NCI-H1417 (cell line): ENCODE data around the gene C18orf54.
"Not testable (repeated sequence)": the region's sequence is repeated elsewhere in the genome, so short reads cannot be mapped to it uniquely, and the experiment has no call there.

ENCODE experiments used
- DNase-seq, 3 experiments: peaks; one replicate each; lab custom pipeline; 2025; lab: John Stamatoyannopoulos, UW

Gene C18orf54

DNA sequence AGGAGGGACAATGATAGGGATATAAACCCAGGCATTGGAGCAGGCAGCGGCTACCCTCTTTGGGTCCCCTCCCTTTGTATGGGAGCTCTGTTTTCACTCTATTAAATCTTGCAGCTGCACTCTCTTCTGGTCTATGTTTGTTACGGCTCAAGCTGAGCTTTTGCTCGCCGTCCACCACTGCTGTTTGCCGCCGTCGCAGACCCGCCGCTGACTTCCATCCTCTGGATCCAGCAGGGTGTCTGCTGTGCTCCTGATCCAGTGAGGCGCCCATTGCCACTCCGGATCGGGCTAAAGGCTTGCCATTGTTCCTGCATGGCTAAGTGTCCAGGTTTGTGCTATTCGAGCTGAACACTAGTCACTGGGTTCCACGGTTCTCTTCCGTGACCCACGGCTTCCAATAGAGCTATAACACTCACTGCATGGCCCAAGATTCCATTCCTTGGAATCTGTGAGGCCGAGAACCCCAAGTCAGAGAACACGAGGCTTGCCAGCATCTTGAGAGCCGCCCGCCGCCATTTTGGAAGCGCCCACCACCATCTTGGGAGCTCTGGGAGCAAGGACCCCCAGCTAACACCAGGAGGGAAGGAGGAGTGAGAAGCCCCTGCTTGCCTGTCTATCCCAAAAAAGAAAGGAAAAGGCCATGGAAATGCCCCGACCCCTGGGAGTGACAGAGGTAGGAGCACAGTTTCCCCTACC is 29.2 kb downstream of the C18orf54 start:
- DNase-seq = not testable (repeated sequence)

DNA sequence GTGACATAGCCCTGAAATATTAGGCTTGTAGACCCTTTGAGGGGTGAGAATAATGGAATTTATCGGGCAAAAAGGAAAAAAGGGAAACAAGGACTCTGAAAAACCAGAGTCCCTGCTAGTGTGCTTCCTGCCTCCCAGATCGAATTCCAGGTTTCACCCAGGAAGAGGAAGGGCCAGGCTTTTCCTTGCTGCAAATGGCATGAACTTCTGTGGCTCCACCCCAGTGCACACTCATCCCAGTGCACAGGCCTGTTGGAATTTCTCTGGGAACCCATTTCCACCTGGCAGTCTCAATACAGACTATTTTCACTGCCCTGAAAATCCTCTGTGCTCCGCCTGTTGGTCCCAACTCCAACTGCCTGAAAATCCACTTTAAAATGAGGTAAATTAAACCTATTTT is 29.9 kb downstream of the C18orf54 start:
- no peak for DNase-seq

DNA sequence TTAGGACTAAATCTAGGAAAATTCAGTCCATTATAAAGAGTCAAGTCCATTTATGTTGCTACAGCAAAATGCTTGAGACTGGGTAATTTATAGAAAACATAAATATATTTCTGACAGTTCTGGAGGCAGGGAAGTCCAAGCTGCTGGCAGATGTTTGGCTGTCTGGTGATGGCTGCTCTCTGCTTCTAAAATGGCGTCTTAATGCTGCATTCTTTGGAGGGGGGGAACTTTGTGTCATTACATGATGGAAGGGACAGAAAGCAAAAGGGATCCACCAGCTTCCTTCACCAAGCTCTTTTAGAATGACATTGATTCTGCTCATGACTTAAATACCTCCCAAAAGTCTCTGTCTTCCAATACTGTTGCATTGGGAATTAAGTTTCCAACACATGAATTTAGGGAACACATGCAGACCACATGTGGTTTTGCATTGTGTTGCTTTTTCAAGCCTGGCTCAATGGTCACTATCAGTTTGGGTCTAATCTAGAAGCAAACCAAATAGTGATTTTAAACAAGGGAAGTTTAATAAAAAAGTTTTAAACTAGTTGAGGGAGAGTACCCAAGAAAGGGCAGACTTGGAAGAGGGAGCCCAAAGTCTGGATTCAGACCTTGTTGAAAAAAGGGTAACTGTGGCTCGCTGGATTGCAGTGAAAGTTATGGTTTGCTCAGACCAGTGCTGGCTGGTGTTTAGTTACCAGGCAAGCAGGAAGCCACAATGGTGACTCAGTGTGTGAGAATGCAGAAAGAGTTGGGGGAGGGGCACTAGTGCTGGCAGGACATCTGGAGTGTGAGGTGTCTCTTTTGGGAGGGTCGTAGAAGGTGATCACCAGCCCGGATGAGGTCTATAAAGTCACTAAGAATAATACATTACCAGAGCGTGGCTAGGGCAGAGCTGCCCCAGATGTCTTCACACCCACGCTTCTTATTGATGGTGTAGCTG is 30.8 kb downstream of the C18orf54 start:
- no peak for DNase-seq

DNA sequence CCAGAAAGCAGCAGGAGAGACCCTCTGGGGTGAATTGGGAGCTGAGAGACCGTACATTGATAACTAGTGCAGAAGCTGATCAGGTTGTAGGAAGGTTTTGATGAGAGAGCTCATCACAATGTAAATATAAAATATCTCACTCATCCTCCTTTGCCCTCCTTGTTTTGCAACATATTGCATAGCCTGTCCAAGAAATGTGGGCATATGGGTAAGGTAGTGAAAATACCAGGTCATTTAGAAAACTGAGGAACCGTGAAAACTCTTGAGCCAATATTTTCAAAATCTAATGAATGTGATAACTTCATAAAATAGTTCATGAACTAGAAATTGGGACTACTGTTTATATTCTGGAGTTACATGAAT is 31.4 kb downstream of the C18orf54 start:
- DNase-seq = no peak

DNA sequence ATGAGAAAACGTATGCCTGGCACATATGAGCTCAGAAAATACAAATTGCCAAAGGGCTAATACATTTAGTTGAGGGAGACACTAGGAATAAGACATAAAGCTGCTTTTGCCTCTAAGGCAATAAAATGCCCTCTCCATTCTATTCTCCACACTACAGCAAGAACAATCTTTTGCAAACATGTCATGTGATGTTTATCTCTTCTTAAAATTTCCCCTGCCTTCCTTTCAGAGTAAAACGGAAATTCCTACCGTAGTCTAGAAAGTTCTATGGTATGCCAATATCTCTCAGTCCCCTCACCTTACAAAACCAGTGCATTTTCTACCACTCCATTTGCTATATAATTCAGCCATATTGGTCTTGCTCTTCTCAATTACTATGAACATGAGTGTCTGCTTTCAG is 33.1 kb downstream of the C18orf54 start:
- DNase-seq = no peak

DNA sequence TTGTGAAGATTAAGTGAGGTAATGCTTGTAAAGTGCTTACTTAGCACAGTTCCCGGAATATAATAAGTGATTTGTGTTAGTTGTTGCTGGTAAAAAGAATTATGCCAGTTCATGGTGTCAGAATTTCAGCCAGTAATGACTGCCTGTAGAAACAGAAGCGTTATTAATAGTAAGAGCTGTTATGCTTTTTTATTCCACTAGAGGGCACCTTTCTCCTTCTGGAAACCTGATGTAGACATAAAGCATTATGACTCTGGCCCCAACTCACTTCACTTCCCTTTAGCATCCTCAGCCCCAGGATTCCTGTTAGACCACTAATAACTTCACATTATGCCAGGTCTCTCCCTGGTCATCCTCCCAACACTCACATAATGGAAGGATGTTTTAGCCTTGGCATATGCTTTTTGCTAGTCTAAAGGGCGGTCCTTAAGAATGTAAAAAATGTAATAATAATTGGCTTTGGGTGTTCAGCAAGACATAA is 34.9 kb downstream of the C18orf54 start:
- peak; percentile 54 to 93 (median 65) for DNase-seq

DNA sequence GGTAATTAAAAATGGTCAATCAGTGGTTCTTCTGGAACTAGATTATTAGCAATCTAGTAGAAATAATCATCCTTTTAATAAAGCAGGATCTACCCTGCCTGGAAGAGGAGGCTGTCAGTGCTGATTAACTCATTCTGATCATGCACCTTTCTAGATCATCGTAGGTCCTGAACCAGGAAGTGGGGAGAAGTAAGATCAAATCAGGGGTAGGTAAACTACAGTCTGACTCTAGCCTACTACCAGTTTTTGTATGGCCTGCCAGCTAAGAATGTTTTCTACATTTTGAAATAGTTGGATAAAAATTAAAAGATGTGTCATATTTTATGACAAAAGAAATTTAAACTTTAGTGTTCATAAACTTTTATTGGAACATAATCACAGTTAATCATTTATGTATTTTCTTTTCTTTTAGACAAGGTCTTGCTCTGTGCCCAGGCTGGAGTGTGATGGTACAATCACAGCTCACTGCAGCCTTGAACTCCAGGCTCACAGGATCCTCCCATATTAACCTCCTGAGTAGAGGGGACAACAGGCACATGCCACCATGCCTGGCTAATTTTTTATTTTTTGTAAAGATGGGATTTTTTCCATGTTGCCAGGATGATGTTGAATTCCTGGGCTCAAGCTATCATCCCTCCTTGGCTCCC is 36.1 kb downstream of the C18orf54 start:
- DNase-seq = no peak

DNA sequence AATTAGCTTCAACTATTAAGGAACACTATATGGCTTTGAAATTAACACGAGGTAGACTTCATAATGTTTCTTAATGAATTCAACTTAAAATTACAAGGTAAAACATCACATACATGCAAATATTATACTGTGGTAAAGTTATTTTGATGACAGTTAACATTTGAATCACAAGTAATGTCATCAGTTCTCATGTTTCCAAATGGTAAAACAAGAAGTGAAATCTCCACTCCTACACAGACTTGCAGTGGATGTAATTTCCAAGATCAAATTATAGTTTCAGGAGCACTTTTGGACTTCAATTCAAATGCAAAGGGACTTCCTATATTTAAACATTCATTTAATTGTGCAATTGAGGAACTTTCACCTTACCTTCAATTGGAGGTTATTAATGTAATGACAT is 39.1 kb downstream of the C18orf54 start:
- no peak for DNase-seq

DNA sequence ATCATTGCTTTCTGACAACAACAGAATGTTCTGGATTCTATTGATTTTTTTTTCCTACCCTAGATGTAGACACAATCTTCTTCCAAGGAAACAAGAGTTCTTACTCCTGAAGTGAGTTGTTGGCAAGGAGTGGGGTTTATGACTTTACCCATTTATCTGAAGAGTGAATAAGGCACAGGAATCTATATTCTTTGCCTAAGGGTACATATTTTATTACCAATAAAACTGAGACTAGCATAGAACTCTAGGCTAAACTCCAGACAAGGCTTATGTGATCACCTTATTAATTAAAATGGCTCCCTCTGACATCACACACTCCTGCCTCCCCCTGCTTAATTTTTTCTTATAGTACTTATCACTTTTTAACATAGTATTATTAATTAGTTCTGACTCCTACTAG is 47.6 kb downstream of the C18orf54 start:
- DNase-seq = no peak

DNA sequence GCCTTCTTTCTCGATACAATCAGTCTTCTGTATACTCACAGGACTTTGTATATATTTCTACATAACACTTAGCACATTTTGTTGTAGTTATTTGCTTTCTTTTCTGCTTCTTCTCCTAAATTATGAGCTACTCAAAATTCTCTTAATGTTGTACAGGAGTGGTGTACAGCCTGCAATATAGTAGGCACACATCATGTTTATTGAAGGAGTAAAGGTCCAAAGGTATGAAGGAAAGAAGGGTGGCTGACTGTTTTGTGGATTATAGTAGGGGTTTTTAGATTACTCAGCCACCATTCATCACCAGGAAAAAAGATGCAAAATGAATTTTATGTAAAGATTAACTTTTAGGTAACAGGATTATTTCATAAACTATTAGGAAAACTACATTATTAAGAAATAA is 54.1 kb downstream of the C18orf54 start:
- no peak for DNase-seq

DNA sequence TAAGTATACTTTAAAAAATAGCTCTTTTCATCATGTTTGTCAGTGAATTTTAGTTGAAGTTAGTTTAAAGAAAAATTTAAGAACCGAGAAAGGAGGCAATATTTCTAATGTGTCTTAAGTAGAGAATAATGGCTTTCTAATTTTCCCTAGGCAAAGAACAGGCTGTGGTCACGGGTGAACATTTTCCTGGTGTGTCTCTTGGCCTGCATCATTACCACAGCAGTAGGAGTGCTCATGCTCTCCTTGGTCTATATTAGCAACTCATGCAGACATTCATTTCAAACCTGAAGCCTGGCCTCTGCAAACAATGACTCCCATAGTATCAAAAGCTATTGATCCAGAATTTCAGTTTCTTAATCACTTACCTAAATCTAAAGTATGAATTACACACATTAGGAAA is 57.4 kb downstream of the C18orf54 start:
- DNase-seq = no peak

DNA sequence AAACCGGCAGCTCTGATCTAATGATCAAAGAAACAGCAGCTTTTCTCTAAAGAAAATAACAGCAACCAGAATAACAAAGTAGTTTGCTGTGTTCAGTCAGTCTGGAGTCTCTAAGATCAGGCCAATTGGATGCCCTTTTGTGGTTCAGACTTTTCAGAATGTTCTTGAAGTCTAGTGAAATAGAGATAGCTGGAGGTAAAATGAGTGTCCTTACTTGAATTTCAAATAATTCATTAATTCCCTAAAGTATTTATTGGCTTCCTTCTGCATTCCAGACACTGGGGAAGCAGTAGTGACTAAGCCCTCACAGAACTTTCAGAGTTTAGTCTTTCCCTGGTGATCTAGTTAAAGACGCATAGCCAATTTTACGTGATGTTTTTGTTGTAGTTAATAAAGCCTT is 58.7 kb downstream of the C18orf54 start:
- DNase-seq = no peak

DNA sequence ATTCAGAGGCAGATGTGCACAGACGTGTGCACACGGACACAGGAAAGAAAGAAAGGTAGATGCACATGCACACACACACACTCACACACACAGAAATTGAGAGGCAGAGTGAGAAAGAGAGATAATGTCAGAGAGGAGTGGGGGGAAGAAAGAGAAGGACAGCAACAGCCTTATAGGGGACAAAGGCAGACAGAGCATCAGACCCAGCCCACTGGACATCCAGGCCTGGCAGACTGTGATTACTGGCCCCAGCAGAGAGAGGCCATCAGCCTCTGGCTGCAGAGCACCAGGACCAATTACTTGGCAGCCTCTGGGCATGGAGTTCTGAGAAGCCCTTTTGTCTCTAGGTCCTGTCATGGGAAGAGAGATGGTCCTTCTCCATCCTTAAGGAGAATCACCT is 66.1 kb downstream of the C18orf54 start:
- no peak for DNase-seq

DNA sequence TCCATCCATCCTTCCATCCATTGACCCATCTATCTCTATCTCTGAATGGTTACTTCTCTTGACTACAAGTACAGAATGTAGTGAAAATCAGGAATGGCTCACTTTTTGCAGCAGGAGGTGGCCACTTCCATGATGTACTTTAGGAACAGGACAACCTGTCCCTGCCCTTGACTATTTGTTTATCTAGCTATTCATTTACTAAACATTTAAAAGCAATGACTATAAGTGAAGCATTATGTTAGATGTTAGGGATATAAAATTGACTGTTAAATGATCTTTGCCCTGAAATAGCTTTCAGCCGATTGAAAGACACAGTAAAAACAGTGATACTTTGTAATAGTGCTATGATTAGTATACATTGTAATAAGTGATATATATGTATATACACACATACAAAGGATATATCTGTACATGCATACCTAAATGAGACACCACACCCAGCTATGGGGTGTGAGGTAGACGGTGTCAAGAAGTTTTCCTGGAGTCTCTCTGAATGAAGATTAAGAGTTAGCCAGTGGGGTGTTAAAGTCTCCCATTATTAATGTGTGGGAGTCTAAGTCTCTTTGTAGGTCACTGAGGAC is 68.5 kb downstream of the C18orf54 start:
- no peak for DNase-seq
